Thyroid gland (tissue), 4 donors: ENCODE data around the gene EXOSC5.

ENCODE experiments used
- POLR2A ChIP-seq, 2 donors: fragments of 450-650 bp; IDR thresholded peaks; one replicate each; pipeline ENCODE4 v1.6.1; 2017; ENCODE audit warnings: antibody characterized with exemption in 2 of 2, mild to moderate bottlenecking in 2 of 2, moderate library complexity in 1 of 2
- TF ChIP-seq, protein P1 (sequence below), 6 experiments: fragments of 200-600 bp in 3 of 6; fragments of 450-650 bp in 3 of 6; sonication (generic) in 3 of 6; IDR thresholded peaks; one replicate each; pipeline ENCODE4 v1.5.1; 2016 to 2019; ENCODE audit warnings: antibody characterized with exemption in 6 of 6, mild to moderate bottlenecking in 2 of 6, inconsistent platforms in 1 of 6, moderate library complexity in 1 of 6

DNA sequence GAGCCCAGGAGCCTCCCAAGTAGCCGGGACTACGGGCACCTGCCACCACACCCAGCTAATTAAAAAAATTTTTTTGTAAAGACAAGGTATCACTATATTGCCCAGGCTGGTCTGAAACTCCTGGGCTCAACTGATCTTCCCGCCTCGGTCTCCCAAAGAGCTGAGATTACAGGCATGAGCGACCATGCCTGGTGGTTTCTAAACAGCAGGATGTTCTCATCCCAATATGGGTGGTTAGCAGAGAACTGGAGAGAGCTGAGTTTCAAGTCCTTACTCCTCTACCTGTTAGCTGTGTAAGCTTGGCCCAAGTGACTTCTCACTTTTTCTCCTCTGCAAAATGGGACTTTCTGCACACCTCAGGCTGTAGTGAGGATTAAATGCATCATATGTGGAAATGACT, 12.8 kb downstream of the EXOSC5 start:
- TF ChIP-seq, protein P1, sequence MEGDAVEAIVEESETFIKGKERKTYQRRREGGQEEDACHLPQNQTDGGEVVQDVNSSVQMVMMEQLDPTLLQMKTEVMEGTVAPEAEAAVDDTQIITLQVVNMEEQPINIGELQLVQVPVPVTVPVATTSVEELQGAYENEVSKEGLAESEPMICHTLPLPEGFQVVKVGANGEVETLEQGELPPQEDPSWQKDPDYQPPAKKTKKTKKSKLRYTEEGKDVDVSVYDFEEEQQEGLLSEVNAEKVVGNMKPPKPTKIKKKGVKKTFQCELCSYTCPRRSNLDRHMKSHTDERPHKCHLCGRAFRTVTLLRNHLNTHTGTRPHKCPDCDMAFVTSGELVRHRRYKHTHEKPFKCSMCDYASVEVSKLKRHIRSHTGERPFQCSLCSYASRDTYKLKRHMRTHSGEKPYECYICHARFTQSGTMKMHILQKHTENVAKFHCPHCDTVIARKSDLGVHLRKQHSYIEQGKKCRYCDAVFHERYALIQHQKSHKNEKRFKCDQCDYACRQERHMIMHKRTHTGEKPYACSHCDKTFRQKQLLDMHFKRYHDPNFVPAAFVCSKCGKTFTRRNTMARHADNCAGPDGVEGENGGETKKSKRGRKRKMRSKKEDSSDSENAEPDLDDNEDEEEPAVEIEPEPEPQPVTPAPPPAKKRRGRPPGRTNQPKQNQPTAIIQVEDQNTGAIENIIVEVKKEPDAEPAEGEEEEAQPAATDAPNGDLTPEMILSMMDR (IDR thresholded peaks at IDR 0.05), result no peak
- TF ChIP-seq POLR2A (IDR thresholded peaks at IDR 0.05), result no peak
